CD4-positive, alpha-beta T cell (primary cell): ENCODE measurements around the gene ERF. TPM values are rescaled to one million over a fixed set of nuclear protein-coding genes. Genes with fewer than 3 reads are reported as not detected.

Experiments
- ATAC-seq: fragments of 200-7000 bp; cut with Tn5 transposase; one replicate; pipeline ENCODE4 v1.10.0; 2022; ENCODE audit warnings: mild to moderate bottlenecking; ENCODE audit not compliant: poor library complexity
- CTCF ChIA-PET: fragments of 350-600 bp; sonication (Branson Sonifier 250); formaldehyde crosslinking; loops from one replicate; lab custom pipeline; 2021; ENCODE audit warnings: antibody characterized with exemption, inconsistent platforms; lab: Charles Lee
- POLR2A ChIA-PET: fragments of 350-600 bp; sonication (Branson Sonifier 250); formaldehyde crosslinking; loops from one replicate; lab custom pipeline; 2021; ENCODE audit warnings: antibody characterized with exemption, inconsistent platforms; lab: Charles Lee
- DNase-seq, 14 experiments: peaks; one replicate each; pipeline ENCODE4 v3.0.0-alpha.2; 2013 to 2020; ENCODE audit warnings: mixed read lengths in 2 of 14
- H3K27ac ChIP-seq, 2 donors: one replicate each; pipeline versions ENCODE4 v1.5.1 to v1.7.0; 2013; ENCODE audit warnings: low read length in 2 of 2, low read depth in 1 of 2, mild to moderate bottlenecking in 1 of 2
- H3K27me3 ChIP-seq, 2 experiments: 1 replicate in 1 of 2; 2 replicates in 1 of 2; pipeline versions ENCODE4 v1.6.1 to v1.7.0; 2013; ENCODE audit warnings: low read length in 2 of 2, control low read depth in 1 of 2, mild to moderate bottlenecking in 1 of 2, moderate library complexity in 1 of 2; ENCODE audit not compliant: insufficient read depth in 2 of 2, control insufficient read depth in 1 of 2
- H3K36me3 ChIP-seq: one replicate; pipeline ENCODE4 v1.6.1; 2013; ENCODE audit warnings: low read length, control low read depth; ENCODE audit not compliant: insufficient read depth
- H3K4me1 ChIP-seq: one replicate; pipeline ENCODE4 v1.6.1; 2013; ENCODE audit warnings: low read length, control low read depth; ENCODE audit not compliant: insufficient read depth
- H3K4me3 ChIP-seq: one replicate; pipeline ENCODE4 v1.5.1; 2013; ENCODE audit warnings: mild to moderate bottlenecking, low read length, moderate library complexity
- H3K9me3 ChIP-seq, 2 experiments: 1 replicate in 1 of 2; 2 replicates in 1 of 2; pipeline versions ENCODE4 v1.6.1 to v1.7.0; 2013; ENCODE audit warnings: low read length in 2 of 2, mild to moderate bottlenecking in 2 of 2, control low read depth in 1 of 2, moderate library complexity in 1 of 2; ENCODE audit not compliant: control insufficient read depth in 1 of 2, insufficient read depth in 1 of 2
- H3K27ac Mint-ChIP-seq: one replicate; pipeline ENCODE4 v1.8.0; 2020; ENCODE audit warnings: mixed read lengths
- H3K27me3 Mint-ChIP-seq: one replicate; pipeline ENCODE4 v1.8.0; 2021; ENCODE audit warnings: mixed read lengths
- H3K36me3 Mint-ChIP-seq: one replicate; pipeline ENCODE4 v1.8.0; 2021; ENCODE audit warnings: low read depth, mixed read lengths
- H3K4me1 Mint-ChIP-seq: one replicate; pipeline ENCODE4 v1.8.0; 2021; ENCODE audit warnings: low read depth, mixed read lengths
- H3K4me3 Mint-ChIP-seq: one replicate; pipeline ENCODE4 v1.8.0; 2020; ENCODE audit warnings: mild to moderate bottlenecking, mixed read lengths
- H3K9me3 Mint-ChIP-seq: one replicate; pipeline ENCODE4 v1.8.0; 2020; ENCODE audit warnings: mixed read lengths
- CTCF ChIP-seq: fragments of 200-600 bp; IDR thresholded peaks from one replicate; pipeline ENCODE4 v1.8.0; 2022; ENCODE audit warnings: antibody characterized with exemption, mild to moderate bottlenecking
- intact Hi-C, 2 experiments: fragments of 100-400 bp; cut with DNase I in 1 of 2; cut with micrococcal nuclease in 1 of 2; formaldehyde crosslinking; loops; one replicate each; pipeline versions ENCODE4 v1.15.1 to v1.9.0; 2023 to 2025; cut with DNase I, micrococcal nuclease
- total RNA-seq, 174 experiments: library from RNA in 2 of 174; stranded (reverse) in 2 of 174; gene quantifications; one replicate each; pipeline ENCODE4 v1.2.3 and lab custom pipeline; 2021 to 2026

The ERF gene
- total RNA-seq, 2 experiments from 2014 or later, result 105 to 113 TPM

GRCh38 chr19:42250666-42251531, 4.0 kb downstream of the ERF start:
- intact Hi-C loops, result no loop called here

GRCh38 chr19:42250183-42250665, 4.7 kb downstream of the ERF start:
- Mint-ChIP-seq H3K27me3 (no peaks in the 10 kb centered on the region), H3K36me3 (peaks cover 16% of the 10 kb centered on the region), H3K9me3 (no peaks in the 10 kb centered on the region), H3K4me1 (peaks cover 29% of the 10 kb centered on the region), H3K4me3 (peak overlapping the region; percentile 70), H3K27ac (peak overlapping the region; percentile 79)
- H3K27ac ChIP-seq, result peak overlapping the region in 1 of 2 donors; percentile 46
- no peak for TF ChIP-seq CTCF
- DNase-seq, result no peak
- peaks cover 18% of the 10 kb centered on the region for H3K36me3 ChIP-seq
- intact Hi-C loops, result no loop called here
- H3K4me1 ChIP-seq, result peaks cover 40% of the 10 kb centered on the region
- ChIA-PET CTCF (no interaction called here), POLR2A (interaction anchor here (0.7 to 1.5 kb wide), 5 partner anchors 29 to 118 kb away, joined by 3 to 6 read pairs (median 3); partner anchors contain the start of genes PAFAH1B3, POU2F2 and PRR19)
- no peaks in the 10 kb centered on the region for H3K9me3 ChIP-seq
- no peaks in the 10 kb centered on the region for H3K27me3 ChIP-seq
- no peak overlapping the region for H3K4me3 ChIP-seq
- no peak for ATAC-seq

More at GRCh38 chr19:42250666-42251531, 4.0 kb downstream of the ERF start:
- CTCF ChIA-PET, result interaction anchor here (2.0 kb wide), 1 partner anchor 29 kb away, joined by 7 read pairs; no protein-coding TSS in a partner anchor
- peak overlapping the region; percentile 63 for H3K27ac Mint-ChIP-seq
- H3K9me3 Mint-ChIP-seq, result no peaks in the 10 kb centered on the region
- H3K27ac ChIP-seq, result peak overlapping the region in 1 of 2 donors; percentile 46
- no peaks in the 10 kb centered on the region for H3K27me3 Mint-ChIP-seq
- H3K4me3 ChIP-seq, result no peak overlapping the region
- ATAC-seq (no peak), DNase-seq (peak in 3 of 14 experiments; percentile 37 to 50 (median 49))
- peaks cover 27% of the 10 kb centered on the region for H3K4me1 Mint-ChIP-seq
- TF ChIP-seq CTCF, result no peak
- H3K36me3 Mint-ChIP-seq, result peaks cover 16% of the 10 kb centered on the region
- peak overlapping the region; percentile 72 for H3K4me3 Mint-ChIP-seq
- H3K36me3 ChIP-seq, result peaks cover 18% of the 10 kb centered on the region
- H3K9me3 ChIP-seq, result no peaks in the 10 kb centered on the region
- POLR2A ChIA-PET, result interaction anchor here (0.6 to 1.5 kb wide), 10 partner anchors 8 to 118 kb away, joined by 3 to 6 read pairs (median 3); partner anchors contain the start of genes PAFAH1B3, POU2F2 and PRR19
- no peaks in the 10 kb centered on the region for H3K27me3 ChIP-seq
- H3K4me1 ChIP-seq, result peaks cover 43% of the 10 kb centered on the region

DNA sequence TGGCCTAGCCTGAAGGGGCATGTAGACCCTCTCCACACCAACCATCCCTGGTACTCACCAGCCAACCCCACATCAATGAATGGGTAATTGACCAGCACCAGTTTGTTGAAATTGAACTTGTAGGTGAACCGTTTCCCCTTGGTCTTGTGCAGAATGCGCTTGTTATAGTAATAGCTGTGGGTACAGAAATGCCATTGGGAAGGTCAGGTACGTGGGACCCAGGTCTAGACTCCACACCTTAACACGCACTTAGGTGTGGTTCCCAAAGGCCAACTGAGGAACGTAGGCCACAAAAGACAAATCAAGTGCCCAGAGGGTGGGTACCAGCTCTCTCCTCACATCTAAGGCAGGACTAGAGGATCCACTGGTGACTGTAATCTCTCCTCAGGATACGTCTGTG, 5.2 kb downstream of the ERF start:
- ChIA-PET POLR2A (interaction anchor here (1.0 kb wide), 1 partner anchor 29 kb away, joined by 3 read pairs; no protein-coding TSS in a partner anchor), CTCF (no interaction called here)
- DNase-seq, result no peak
- H3K4me1 ChIP-seq, result peaks cover 44% of the 10 kb centered on the region
- H3K9me3 ChIP-seq, result no peaks in the 10 kb centered on the region
- H3K27ac ChIP-seq, result no peak overlapping the region
- no peak for ATAC-seq
- H3K4me1 Mint-ChIP-seq, result peaks cover 33% of the 10 kb centered on the region
- H3K4me3 Mint-ChIP-seq, result peak overlapping the region; percentile 70
- no peak overlapping the region for H3K4me3 ChIP-seq
- no peaks in the 10 kb centered on the region for H3K27me3 Mint-ChIP-seq
- H3K36me3 Mint-ChIP-seq, result peaks cover 16% of the 10 kb centered on the region
- intact Hi-C loops, result no loop called here
- H3K9me3 Mint-ChIP-seq, result no peaks in the 10 kb centered on the region
- H3K36me3 ChIP-seq, result peaks cover 18% of the 10 kb centered on the region
- no peaks in the 10 kb centered on the region for H3K27me3 ChIP-seq
- peak overlapping the region; percentile 79 for H3K27ac Mint-ChIP-seq
- no peak for TF ChIP-seq CTCF
